NOMO-1 (cell line): ENCODE results near the gene VPS52.

Experiments
- DNase-seq, 2 experiments: peaks; one replicate each; lab custom pipeline; 2025; ENCODE audit not compliant: unreplicated experiment in 2 of 2; lab: John Stamatoyannopoulos, UW

The VPS52 gene

DNA sequence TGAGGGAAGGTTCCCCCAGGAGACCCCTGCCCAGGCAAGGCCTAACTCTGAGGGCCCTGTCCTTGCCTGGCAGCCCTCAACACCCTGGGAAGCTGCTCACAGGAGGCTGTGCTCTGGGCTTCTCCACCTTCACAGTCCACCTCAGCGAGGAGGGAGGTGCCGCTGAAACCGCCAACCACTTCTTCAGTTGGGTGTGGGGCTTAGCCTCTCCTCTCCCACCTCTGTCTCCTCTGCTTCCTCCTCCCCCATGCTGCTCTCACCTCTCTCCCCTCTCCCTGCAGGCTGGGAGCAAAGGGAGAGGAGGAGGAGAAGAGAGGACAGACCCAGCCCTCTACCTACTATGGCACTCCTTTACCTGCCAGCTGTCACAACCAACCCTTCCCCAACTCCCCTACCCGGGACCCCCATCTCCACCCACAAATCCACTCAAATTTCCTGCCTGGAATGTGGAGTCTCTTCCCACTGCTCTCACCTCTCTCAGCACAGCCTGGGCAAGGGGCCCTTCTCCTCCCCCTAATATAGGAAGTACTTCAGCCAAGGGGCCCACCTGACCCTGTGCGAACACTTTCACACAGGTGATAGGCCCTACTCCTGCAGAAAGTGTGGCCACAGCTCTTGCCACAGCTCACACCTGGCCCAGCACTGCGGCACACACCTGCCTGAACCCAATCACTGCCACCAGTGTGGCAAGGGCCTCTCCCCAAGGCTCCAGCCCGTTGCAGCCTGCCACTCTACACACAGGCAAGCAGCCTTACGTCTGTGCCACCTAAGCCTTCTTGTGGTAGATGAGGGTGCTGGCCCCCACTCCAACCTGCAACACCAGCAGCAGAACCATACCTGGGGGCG, 56.2 kb downstream of the VPS52 start:
- no peak for DNase-seq

DNA sequence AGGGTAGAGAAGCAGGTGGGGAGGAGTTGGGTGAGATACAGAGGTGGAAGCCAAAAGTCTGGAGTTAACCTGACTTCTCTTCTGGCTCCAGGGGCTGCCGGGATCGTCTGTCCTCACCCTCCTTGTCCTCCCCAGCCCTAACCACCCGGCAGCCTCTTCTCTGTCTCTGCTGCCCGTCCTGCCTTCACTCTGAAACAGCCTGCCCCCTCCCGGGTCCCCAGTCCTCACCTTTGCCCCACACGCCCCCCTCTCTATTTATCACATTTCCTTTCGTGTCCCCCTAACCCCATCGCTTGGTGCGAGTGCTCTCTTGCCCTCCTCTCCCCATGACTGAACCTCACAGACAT, 57.7 kb downstream of the VPS52 start:
- DNase-seq: no peak

DNA sequence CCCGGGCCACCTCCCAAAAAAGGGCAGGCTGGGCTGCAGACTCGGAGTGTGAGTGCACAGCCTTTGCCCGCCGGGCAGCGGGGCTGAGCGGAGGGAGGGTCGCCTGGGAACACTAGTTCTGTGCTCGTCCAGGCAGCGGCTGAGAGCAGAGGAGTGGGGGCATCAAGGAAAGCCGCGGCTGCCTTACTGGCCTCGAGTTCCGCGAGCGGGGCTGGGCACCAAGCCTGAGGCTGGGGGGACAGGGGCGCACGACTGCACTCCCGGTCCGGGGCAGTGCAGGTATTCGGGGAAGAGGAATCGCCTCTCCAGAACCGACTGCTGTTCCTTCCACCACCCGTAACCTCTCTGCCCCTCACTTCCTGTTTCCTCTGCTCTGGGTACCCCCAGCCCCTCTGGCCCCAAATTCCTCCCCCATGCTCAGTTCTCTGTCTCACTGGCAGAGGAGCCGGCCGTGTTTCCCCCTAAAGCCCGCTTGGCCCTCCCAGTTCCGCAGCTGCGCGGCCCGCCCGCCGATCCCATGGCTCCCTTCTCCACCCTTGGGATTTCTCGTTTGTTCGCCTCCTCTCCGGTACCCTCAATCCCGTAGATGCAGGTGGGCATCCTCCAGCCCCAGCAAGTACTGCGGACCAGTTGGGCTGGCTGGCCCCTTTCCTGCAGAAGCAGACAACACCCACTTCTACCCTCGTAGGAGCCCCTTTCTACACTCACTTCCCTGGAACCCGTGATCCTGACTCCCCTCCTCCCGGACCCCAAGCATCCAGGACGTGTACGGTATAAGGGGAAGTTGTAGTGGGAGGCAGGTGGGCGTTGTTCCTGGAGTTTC, 58.3 kb downstream of the VPS52 start:
- peak; percentile 20 to 34 for DNase-seq

DNA sequence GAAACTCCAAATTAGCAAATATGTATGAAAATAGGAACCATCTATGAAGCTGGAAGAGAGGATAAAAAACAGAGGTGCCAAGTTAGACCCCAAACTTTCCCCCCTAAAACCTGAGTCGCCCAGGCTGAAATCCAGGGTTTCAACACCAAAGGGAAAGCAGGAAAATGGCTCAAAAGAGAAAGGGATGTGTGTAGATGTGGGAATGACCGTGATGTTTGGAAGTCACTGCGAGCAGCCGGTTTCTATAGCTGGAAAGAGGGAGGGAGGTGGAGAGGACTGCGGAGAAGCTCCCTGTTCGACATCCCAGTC, 58.9 kb downstream of the VPS52 start:
- DNase-seq: no peak

DNA sequence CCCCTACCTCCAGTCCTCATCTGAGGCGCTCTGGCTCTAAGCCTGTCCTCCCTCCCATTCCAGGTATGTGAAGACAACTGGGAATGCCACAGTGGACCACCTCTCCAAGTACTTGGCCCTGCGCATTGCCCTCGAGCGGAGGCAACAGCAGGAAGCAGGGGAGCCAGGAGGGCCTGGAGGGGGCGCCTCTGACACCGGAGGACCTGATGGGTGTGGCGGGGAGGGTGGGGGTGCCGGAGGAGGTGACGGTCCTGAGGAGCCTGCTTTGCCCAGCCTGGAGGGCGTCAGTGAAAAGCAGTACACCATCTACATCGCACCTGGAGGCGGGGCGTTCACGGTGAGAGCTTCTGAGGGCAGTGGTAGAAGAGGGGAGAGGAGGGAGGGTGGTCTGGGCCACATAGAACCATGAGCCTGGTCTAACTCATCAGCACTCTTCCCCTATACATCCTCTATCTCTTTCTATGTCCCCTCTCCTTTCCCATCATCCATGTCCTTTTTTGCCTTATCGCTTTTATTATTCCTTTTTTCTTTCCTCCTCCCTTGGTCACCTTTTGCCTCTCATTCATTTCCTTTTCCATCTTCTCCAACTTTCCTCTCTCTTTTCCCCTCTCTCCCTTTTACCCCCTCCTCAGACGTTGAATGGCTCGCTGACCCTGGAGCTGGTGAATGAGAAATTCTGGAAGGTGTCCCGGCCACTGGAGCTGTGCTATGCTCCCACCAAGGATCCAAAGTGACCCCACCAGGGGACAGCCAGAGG, 59.8 kb downstream of the VPS52 start:
- DNase-seq: no peak

DNA sequence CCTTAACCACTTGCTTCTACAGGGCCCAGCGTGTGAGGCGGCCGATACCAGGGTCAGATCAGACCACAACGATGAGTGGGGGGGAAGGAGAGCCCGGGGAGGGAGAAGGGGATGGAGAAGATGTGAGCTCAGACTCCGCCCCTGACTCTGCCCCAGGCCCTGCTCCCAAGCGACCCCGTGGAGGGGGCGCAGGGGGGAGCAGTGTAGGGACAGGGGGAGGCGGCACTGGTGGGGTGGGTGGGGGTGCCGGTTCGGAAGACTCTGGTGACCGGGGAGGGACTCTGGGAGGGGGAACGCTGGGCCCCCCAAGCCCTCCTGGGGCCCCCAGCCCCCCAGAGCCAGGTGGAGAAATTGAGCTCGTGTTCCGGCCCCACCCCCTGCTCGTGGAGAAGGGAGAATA, 60.5 kb downstream of the VPS52 start:
- no peak for DNase-seq

DNA sequence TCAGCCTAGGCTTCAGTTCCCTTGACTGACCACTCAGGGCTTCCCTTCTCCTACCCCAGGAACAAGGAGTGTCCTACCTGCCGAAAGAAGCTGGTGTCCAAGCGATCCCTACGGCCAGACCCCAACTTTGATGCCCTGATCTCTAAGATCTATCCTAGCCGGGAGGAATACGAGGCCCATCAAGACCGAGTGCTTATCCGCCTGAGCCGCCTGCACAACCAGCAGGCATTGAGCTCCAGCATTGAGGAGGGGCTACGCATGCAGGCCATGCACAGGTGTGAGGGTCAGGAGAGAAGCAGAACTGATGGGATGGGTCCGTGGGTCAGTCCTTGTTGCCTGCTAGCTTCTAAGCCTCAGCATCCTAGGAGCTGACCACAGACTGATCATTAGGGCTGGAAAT, 61.8 kb downstream of the VPS52 start:
- DNase-seq: no peak

DNA sequence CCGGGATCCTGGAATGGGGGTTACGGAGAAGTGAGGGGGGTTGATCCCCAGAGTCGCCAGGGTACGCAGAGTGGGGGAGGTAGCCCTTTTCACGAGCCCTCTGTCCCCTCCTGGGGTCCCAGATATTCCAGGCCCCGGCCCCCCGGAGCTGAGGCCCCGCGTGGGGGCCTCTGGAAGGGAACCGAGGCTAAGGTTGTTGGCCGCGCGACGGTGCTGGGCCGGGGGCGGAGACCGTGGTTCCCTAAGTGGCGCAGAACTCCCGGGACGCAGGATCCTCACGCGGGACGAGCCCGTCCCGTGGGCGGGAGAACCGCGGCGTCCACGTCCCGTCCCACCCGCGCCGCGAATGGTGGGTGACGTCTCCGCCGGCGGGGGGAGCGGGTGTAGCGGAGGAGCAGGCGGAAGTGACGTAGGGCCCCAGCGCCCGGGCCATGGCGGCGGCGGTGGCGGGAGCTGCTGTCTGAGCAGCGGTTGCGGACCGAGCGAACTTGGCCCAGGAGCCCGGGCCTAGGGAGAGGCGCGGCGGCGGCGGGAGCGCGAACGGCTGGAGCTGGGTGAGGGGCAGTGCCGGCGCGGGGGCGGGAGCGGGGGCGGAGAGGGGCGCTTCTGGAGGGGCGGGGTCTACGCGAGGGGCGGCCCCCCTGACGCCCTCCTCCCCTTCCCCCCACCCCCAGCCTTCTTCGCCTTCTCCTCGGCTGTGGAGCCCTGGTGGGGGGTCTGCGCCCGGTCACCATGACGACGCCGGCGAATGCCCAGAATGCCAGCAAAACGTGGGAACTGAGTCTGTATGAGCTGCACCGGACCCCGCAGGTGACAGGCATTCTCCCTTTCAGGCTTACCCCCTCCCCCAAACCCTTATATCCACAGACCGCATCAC, 63.3 kb downstream of the VPS52 start, which contains the start of gene RING1:
TSS of gene RING1 (plus strand) at position 410 of the 877 bp plus-strand sequence. CDS start at position 733, 323 bp downstream.
- peak; percentile 79 to 80 for DNase-seq

DNA sequence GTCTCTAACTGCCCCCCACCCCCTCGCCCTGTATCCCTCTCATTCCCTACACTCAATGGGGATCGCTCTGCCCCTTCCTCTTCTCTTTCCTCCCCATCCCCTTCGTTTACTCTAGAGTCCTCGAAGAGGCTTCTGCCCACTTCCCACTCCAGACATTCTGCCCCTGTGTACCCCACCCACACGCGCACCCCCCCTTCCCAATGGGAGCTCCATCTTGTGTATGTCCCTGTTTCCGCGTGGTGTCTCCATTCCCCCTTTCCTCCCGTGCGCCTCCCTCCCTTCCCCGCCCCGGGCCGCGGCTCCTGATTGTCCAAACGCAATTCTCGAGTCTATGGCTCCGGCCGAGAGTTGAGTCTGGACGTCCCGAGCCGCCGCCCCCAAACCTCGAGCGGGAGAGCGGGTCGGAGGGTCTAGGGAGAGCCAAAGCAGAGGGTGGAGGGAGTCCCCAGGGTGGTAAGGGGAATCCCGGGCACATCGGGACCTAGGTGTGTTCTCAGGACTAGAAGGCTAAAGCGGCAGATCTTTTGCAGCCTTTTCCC, 64.1 kb downstream of the VPS52 start:
- no peak for DNase-seq

DNA sequence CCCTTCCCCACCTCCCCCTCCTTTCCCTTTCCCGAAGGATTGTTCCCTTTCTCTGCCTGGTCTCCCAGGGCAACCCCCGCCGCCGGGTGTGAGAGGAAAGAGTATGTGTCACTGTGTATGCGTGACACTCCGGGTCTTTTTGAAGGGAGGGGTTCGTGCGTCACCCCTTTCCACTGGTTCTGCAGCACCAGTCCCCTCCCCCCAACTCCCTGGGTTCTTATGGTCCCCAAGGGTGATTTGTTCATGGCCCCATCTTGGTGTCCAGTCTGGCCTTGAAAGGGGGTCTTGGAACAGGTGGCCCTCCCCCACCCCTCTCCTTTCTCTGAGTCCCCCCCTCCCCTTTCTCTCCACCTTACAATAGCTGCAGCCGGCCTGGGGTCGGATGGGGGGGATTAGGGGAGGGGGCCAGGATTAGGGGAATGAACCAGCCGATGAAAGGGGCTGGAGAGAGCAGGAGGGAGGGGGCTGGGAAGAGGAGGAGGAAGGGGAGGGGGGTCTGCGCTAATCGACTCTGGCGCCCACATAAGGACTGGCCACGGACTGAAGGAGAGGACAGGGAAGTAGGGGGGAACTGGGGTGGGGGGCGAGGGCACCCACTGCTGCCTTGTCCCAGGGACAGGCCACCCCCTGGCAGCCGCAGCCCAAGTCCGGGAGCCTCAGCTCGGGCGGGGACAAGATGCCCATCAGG, 64.7 kb downstream of the VPS52 start:
- DNase-seq: no peak

DNA sequence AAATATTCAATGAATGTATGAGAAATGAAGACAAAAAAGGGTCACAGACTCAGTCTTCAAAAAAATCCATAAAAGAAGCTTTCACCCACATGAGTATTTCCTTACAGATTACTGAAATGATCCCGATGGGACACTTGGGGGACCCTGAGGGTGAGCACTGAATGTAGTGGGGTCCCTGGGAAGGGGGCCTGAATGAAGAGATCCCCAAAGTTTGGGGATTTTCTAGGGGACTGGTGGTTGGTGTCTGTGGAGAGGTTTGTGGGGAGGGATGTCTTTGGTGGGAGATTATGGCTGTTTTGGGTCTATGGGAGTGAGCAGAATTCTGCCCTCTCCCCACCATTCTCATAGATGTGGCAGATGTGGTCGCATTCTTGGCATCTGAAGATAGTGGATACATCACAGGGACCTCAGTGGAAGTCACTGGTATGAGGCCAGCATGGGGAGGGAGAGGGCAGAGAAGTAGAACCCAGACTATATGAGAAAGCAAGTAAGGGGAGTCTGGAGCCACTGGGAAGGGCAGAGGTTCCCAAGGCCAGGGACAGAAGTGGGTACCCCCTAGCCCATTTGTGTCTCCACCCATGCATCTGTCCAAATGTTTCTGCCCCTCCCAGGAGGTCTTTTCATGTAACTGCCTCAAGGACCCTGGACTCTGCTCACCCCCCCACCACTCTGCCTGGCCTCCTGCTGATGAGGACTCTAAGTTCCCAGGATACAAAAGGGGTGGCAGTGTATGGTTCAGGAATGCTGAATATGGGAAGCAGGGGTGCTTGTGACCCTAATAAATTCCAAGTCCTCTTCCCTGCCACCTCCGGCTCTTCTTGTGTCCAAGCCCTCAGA, 65.4 kb downstream of the VPS52 start:
- DNase-seq: no peak

DNA sequence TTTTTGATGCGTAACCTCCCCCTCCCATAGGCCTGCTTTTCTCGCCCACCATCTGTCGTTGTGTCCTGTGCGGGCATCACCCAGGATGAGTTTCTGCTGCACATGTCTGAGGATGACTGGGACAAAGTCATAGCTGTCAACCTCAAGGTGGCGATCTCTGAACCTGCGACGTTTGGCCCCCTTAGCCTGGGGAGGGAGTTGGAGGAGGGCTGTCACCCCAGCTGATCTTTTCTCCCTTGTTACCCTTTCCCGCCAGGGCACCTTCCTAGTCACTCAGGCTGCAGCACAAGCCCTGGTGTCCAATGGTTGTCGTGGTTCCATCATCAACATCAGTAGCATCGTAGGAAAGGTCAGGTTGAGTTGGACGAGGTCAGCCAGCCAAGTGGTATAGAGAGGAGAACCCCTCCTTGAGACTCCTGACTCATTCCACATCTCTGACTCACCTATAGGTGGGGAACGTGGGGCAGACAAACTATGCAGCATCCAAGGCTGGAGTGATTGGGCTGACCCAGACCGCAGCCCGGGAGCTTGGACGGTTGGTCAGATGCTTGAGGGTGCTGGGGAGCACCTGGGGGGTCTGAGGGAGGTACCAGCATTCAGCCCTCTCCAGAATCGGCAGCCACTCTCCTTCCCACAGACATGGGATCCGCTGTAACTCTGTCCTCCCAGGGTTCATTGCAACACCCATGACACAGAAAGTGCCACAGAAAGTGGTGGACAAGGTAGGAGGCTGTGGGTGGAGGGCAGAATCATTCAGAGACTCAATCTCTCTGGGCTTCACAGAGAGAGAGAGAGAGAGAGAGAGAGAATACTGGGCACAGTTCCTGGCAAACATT, 66.3 kb downstream of the VPS52 start:
- DNase-seq: no peak

DNA sequence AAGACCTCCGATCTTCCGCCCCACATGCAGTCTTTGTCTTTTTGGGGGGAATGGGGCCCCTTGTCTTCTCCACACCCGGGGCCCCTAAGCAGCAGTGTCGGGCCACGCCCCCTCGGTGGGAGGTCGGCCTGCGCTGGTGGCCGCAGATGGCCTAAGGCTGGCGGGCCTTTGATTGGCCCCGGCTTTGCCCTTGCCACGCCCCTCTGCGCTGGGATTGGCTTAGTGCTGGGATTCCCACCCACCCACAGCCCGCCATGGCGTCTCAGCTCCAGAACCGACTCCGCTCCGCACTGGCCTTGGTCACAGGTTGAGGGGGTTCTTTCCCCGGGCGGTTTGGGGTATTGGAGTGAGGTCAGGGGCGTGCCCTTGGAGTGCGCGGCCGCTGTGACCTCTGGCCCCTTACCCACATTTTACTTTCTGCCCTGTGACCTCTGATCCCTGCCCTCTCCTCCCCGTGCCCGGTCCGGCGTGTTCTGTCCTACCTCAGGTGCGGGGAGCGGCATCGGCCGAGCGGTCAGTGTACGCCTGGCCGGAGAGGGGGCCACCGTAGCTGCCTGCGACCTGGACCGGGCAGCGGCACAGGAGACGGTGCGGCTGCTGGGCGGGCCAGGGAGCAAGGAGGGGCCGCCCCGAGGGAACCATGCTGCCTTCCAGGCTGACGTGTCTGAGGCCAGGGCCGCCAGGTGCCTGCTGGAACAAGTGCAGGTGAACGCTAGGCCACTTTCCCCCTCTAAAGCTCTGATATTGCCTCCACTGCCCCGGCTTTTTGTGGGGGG, 67.1 kb downstream of the VPS52 start, which contains the start of gene HSD17B8:
TSS of gene HSD17B8 (plus strand) at position 241 of the 776 bp plus-strand sequence. CDS start at position 255, 14 bp downstream.
- DNase-seq: peak; percentile 88 to 95

DNA sequence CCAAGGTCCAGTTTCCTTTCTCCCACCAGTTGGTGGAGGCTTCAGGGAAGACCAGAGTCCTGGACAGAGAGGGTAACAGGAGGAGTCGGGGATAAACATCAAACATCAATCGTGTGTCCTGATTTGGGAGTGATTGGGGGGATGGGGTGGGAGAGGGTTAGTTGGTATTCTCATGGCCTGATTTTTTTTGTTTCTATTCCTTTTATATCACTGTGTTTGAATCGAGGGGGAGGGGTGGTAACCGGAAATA, 67.6 kb downstream of the VPS52 start:
- DNase-seq: no peak

DNA sequence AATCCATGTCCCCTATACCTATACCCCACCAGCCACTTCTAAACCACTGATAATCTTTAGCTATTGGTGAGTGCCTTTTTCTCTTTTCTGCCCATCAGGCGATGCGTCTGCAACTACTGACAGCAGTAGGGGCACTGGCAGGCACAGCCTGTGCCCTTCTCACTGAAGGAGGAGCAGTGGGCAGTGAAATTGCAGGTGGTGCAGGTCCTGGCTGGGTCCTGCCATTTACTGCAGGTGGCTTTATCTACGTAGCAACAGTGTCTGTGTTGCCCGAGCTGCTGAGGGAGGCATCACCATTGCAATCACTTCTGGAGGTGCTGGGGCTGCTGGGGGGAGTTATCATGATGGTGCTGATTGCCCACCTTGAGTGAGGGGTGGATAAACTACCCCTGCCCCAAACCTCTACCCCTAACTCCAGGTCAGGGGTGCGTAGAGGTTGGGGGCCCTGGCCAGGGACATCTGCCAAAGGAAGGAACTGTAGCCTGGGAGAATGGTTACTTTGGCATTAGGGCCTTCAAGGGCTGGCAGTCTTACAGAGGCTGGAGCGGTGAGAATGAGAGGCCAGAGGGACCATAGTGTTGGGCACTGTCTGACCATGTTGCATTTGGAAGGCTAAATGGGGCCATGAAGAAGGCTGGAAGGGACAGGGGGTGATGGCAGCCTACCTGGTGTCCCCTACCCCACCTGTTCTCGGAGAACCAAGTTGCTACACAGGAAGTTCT, 68.1 kb downstream of the VPS52 start:
- DNase-seq: no peak

DNA sequence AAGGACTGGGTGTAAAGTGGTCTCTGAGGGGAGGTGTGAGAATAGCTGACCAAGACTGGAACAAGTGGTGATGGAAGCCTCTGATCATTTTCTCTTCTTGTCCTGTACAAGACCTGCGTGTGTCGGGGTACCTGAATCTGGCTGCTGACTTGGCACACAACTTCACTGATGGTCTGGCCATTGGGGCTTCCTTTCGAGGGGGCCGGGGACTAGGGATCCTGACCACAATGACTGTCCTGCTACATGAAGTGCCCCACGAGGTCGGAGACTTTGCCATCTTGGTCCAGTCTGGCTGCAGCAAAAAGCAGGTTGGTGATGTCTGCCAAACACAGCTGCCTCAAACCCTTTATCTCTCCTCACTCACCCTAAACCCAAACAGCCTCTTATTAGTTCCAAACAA, 68.9 kb downstream of the VPS52 start:
- DNase-seq: no peak

DNA sequence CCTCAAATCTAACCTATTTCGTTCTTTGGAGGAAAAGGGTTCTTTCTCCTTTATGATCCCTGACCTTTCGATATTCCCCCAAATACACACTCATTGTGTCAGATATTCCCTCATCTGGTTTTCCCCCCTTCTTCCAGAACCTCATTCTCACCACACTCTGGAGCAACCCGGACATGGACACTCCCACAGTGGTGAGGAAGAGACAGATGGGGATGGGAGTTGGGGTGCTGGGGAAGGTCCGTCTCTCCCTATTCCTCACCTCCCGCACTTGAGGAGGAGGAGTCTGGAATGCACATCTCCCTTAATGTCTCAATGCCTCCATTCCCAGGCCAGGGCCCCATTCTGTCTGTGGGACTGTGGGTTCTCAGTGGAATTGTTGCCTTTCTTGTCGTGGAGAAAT, 69.7 kb downstream of the VPS52 start:
- DNase-seq: no peak
